Right forelimb (tissue), 1 donor: ENCODE data around the gene MYO7A.
"Not testable (repeated sequence)": the region's sequence is repeated elsewhere in the genome, so short reads cannot be mapped to it uniquely, and the experiment has no call there.

Experiments used
- DNase-seq: peaks from one replicate; pipeline ENCODE4 v3.0.0-alpha.2; 2018

The MYO7A gene

GRCh38 chr11:77093056-77093891 is 34.8 kb upstream of the MYO7A start:
- no peak for DNase-seq

GRCh38 chr11:77093987-77094840 is 33.8 kb upstream of the MYO7A start:
- DNase-seq: no peak

DNA sequence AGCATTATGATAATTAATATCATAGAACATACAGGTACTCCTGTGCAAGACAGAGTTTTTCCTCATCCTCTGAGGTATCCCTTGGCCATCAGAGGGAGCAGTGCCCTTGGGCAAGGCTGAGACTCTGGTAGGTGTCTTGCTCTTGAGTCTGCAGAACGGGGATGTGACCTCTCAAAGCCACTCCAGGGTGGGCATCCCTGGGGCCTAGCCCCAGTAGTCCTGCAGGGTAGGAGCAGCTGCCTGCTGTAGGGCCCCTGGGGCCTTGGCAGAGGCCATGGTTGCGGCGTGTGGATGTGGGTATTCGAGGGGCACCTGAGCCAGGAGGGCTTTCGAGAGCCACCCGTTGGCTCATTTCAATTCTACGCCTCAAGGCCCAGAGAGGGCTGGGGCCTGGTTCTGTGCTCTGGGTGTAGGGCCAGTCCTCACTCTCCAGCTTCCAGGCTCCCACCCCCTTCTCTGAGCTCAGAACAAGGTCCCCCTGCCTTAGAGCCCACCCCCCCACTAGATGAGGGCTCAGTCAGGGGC is 33.1 kb upstream of the MYO7A start:
- DNase-seq: no peak

- no peak for DNase-seq
Measured at GRCh38 chr11:77095551-77096490, 32.2 kb upstream of the MYO7A start.

- no peak for DNase-seq
Measured at GRCh38 chr11:77096591-77097019, 31.4 kb upstream of the MYO7A start.

DNA sequence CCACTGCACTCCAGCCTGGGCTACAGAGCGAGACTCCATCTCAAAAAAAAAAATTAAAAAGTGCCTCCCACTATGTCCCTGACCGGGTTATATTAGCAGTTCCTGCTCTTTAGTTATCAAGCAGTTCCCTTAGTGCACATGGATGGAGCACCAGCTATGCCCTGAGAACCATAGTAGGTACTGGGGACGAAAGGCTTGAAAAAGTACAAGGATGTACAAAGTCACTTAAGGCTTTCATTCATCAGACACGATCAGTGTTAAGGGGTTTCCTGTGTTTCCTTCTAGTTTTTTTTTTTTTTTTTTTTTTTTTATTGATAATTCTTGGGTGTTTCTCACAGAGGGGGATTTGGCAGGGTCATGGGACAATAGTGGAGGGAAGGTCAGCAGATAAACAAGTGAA is 30.9 kb upstream of the MYO7A start:
- not testable (repeated sequence) for DNase-seq

DNA sequence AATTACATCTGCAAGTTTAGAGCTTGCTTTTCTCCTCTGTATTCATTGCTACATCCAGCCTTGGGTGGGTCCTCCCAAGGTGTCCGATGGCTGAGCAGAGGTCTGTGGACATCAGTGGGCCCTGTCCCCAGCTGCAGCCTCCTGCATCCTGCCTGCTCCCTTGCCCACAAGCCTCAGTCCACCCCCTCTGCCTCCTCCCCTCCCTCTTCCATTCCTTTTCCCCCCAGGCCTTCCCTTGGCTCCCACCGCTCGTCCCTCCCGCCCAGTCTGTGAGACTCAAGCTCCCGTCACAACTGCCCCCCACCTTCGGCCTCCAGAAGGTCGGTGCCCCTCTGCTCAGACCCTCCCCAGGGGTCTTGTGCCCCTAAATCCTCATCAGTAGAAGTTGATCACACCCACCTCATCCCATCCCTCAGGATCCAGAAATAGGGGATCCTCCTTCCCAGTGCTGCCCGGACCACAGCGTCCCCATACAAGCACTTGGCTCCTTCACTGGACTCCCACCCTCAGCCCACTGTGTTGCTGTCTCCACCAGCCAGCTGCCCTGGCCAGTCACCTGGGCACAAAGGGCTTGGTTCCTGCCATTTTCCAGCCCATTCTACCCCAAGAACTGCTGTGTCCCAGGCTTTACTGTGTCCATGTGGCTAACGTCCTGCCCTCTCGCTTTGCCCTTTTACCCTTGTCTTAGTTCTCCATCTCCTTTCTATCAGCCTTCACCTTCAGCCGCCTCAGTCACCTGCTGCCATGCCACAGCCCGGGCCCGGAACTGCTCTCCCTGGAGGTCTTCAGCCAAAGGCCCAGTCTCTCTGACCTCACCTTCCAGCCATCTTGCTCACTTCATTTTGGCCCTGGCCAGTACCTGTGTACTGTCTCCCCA is 27.6 kb upstream of the MYO7A start:
- no peak for DNase-seq

DNA sequence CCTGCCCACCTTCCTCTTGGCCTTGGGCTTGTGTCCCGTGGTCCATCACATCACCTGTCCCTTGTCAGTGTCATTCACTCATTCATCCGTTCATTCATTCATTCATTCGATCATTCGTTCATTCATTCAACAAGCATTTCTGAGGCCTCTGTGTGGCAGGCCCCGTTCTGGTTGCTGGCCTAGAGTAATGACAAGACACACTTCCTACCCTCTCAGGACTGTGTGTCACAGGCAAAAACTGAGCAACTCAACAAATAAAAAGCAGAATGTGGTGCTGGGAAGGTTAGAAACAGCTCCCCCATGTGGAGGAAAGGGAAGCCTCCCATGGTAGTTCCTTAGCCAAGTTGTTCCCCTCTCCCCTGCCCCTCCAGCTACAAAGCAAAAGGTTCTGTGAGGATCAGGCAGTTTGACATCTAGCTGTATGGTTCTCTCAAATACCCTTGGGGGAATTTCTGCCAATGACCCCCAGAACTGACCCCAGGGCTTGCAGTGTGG is 27.0 kb upstream of the MYO7A start:
- DNase-seq: no peak

DNA sequence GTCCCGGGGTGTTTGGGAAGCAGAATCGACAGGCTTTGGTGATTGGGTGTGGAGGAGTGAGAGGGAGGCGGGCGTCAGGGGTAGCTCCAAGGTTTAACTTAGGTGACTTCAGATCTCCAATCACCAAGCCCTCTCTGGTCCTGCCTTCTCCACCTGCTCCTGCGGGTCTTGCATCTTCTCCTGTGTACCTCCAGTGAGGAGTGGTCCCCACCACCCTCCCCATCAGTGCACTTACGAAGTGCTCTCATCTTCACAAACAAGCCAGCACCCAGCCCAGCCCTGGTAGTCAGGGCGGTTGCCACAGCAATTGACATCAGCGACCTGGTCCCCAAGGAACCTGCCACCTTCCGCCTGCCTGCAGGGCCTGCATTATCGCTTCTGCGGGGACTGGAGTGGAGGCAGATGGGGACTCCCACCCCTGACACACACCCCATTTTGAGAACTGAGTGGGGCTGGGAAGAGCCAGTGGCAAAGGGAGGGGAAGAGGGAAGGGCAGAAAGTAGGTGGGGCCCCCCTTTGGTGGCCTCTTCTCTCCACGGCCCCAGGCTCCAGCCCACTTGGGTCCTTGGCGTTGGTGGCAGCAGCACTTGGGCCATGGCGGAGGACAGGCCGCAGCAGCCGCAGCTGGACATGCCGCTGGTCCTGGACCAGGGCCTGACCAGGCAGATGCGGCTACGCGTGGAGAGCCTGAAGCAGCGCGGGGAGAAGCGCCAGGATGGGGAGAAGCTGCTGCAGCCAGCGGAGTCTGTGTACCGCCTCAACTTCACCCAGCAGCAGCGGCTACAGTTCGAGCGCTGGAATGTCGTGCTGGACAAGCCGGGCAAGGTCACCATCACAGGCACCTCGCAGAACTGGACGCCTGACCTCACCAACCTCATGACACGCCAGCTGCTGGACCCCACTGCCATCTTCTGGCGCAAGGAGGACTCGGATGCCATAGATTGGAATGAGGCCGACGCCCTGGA is 25.5 kb upstream of the MYO7A start, which contains the start of gene OMP:
TSS of gene OMP (plus strand) at position 595 of the 965 bp plus-strand sequence. CDS start at position 595, 0 bp downstream.
- DNase-seq: no peak

GRCh38 chr11:77103319-77103718 is 24.7 kb upstream of the MYO7A start:
- DNase-seq: no peak

- DNase-seq: no peak
Measured at GRCh38 chr11:77104727-77105126, 23.3 kb upstream of the MYO7A start.

- no peak for DNase-seq
Measured at GRCh38 chr11:77106321-77106720, 21.7 kb upstream of the MYO7A start.

- no peak for DNase-seq
Measured at GRCh38 chr11:77106759-77107158, 21.3 kb upstream of the MYO7A start.

DNA sequence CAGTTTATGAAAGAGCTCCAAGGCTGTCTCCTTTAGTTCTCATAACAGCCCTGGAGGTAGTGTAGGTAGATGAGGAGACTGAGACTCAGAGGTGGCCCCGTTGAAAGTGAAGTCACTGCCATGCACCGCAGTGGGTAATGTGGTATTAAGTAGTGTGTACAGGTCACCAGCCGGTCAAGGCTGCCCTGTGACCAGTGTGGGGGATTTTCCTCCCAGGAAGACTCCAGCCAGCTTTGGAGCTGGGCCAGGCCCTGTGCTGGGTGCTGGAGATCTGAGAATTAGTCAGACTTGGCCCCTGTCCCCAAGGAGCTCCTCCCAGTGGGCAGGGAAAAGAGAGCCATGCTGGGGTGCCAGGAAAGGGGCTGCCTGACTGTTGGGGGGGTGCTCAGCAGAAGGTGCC is 20.1 kb upstream of the MYO7A start:
- DNase-seq: no peak

GRCh38 chr11:77108436-77108835 is 19.6 kb upstream of the MYO7A start:
- DNase-seq: no peak

GRCh38 chr11:77109236-77110019 is 18.6 kb upstream of the MYO7A start:
- no peak for DNase-seq

- no peak for DNase-seq
Measured at GRCh38 chr11:77110836-77111235, 17.2 kb upstream of the MYO7A start.

DNA sequence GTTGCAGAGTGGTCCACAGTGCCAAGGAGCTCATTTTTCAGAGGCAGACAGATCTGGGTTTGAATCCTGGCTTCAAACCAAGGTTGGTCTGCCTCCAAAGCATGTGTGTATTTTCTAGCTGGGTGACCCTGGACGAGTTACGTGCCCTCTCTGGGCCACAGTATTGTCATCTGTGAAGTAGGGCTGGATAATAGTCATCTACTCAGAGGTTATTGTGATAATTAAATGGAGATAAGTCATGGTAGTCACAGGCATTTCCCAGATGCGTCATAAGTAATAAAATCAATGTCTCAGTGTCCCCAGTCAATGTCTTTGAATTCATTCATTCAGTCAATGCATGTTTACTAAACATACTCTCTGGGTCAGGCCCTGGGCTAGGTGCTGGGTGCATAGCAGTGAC is 16.8 kb upstream of the MYO7A start:
- no peak for DNase-seq

- DNase-seq: no peak
Measured at GRCh38 chr11:77111946-77112345, 16.1 kb upstream of the MYO7A start.
